Fibroblast of lung (primary cell): ENCODE results near the gene MSL3B.

ENCODE experiments used
- DNase-seq, 2 donors: peaks; one replicate each; pipeline versions ENCODE4 v3.0.0 to v3.0.0-alpha.2; 2010; ENCODE audit warnings: low read depth in 2 of 2
- H2AFZ ChIP-seq: 2 replicates; pipeline ENCODE4 v1.5.1; 2012; ENCODE audit warnings: low read length, control low read depth, inconsistent platforms
- H3K27ac ChIP-seq: 2 replicates; pipeline ENCODE4 v1.5.1; 2011; ENCODE audit warnings: low read length, control low read depth; ENCODE audit not compliant: insufficient read depth
- H3K27me3 ChIP-seq: 2 replicates; pipeline ENCODE4 v1.5.1; 2011; ENCODE audit warnings: mild to moderate bottlenecking, low read length; ENCODE audit not compliant: control insufficient read depth, insufficient read depth
- H3K36me3 ChIP-seq: 2 replicates; pipeline ENCODE4 v1.5.1; 2011; ENCODE audit warnings: low read length; ENCODE audit not compliant: control insufficient read depth, insufficient read depth
- H3K4me1 ChIP-seq: 2 replicates; pipeline ENCODE4 v1.5.1; 2011; ENCODE audit warnings: low read length; ENCODE audit not compliant: control insufficient read depth, insufficient read depth; ENCODE audit errors: extremely low read depth
- H3K4me2 ChIP-seq: 2 replicates; pipeline ENCODE4 v1.5.1; 2011; ENCODE audit warnings: low read length, control low read depth; ENCODE audit not compliant: insufficient read depth; ENCODE audit errors: extremely low read depth
- H3K4me3 ChIP-seq, 4 experiments: fragments of 200-600 bp in 1 of 4; sonication (generic) in 1 of 4; replicated peaks in 1 of 4; 2 replicates each; pipeline ENCODE4 v1.5.1; 2011 to 2016; ENCODE audit warnings: low read length in 4 of 4, low read depth in 3 of 4, mild to moderate bottlenecking in 3 of 4, control low read depth in 2 of 4, inconsistent platforms in 1 of 4, mixed read lengths in 1 of 4; ENCODE audit not compliant: insufficient read depth in 1 of 4; ENCODE audit errors: control extremely low read depth in 1 of 4
- H3K79me2 ChIP-seq: 2 replicates; pipeline ENCODE4 v1.5.1; 2012; ENCODE audit warnings: mild to moderate bottlenecking, low read length, inconsistent platforms; ENCODE audit not compliant: control insufficient read depth, insufficient read depth
- H3K9ac ChIP-seq: 2 replicates; pipeline ENCODE4 v1.5.1; 2011; ENCODE audit warnings: mild to moderate bottlenecking, low read length, control low read depth; ENCODE audit not compliant: insufficient read depth
- H3K9me3 ChIP-seq: 2 replicates; pipeline ENCODE4 v1.5.1; 2012; ENCODE audit warnings: low read depth, low read length; ENCODE audit not compliant: control insufficient read depth, insufficient read depth
- H4K20me1 ChIP-seq: 2 replicates; pipeline ENCODE4 v1.5.1; 2011; ENCODE audit warnings: low read length; ENCODE audit not compliant: control insufficient read depth, insufficient read depth; ENCODE audit errors: extremely low read depth
- CTCF ChIP-seq, 2 donors: IDR thresholded peaks in 1 of 2; conservative IDR thresholded peaks in 1 of 2; 1 replicate in 1 of 2; 2 replicates in 1 of 2; pipeline ENCODE4 v1.5.1; 2011 to 2012; ENCODE audit warnings: low read length in 2 of 2, control low read depth in 1 of 2, inconsistent platforms in 1 of 2, low read depth in 1 of 2, mild to moderate bottlenecking in 1 of 2
- EZH2 ChIP-seq: IDR thresholded peaks from 2 replicates; pipeline ENCODE4 v1.5.1; 2012; ENCODE audit warnings: low read length, control low read depth, mild to moderate bottlenecking; ENCODE audit errors: missing control alignments

MSL3B gene

GRCh38 chr2:233848276-233848675, 19.9 kb downstream of the MSL3B start:
- Histone ChIP-seq H2AFZ (no peak overlapping the region), H3K36me3 (peaks cover 17% of the 10 kb centered on the region), H3K79me2 (peaks cover 75% of the 10 kb centered on the region), H3K4me2 (no peak overlapping the region), H3K4me1 (peaks cover 3% of the 10 kb centered on the region), H3K9ac (no peak overlapping the region), H3K27ac (no peak overlapping the region), H3K27me3 (no peaks in the 10 kb centered on the region), H3K4me3 (no peak overlapping the region), H3K9me3 (no peaks in the 10 kb centered on the region), H4K20me1 (no peaks in the 10 kb centered on the region)
- no peak for DNase-seq
- TF ChIP-seq CTCF (conservative IDR thresholded peaks at IDR 0.05 in 1 of 2, IDR thresholded peaks at IDR 0.05 in 1 of 2; ENCODE audit: low read depth in 1 of 2, low read length in 2 of 2) (no peak), EZH2 (no peak)

- Histone ChIP-seq H3K4me2 (no peak overlapping the region), H2AFZ (no peak overlapping the region), H3K4me1 (peaks cover 3% of the 10 kb centered on the region), H3K36me3 (peaks cover 18% of the 10 kb centered on the region), H3K27me3 (no peaks in the 10 kb centered on the region), H3K4me3 (no peak overlapping the region), H4K20me1 (no peaks in the 10 kb centered on the region), H3K79me2 (peaks cover 72% of the 10 kb centered on the region), H3K9me3 (no peaks in the 10 kb centered on the region), H3K27ac (no peak overlapping the region), H3K9ac (no peak overlapping the region)
- TF ChIP-seq CTCF (conservative IDR thresholded peaks at IDR 0.05 in 1 of 2, IDR thresholded peaks at IDR 0.05 in 1 of 2; ENCODE audit: low read depth in 1 of 2, low read length in 2 of 2) (no peak), EZH2 (no peak)
- DNase-seq, result no peak
These were observed 20.8 kb downstream of the MSL3B start for GRCh38 chr2:233847248-233847898.

- Histone ChIP-seq H3K27me3 (no peaks in the 10 kb centered on the region), H3K79me2 (peaks cover 71% of the 10 kb centered on the region), H3K9me3 (no peaks in the 10 kb centered on the region), H4K20me1 (no peaks in the 10 kb centered on the region), H3K4me2 (no peak overlapping the region), H3K36me3 (peaks cover 18% of the 10 kb centered on the region), H2AFZ (no peak overlapping the region), H3K4me1 (no peaks in the 10 kb centered on the region), H3K9ac (no peak overlapping the region), H3K27ac (no peak overlapping the region), H3K4me3 (no peak overlapping the region)
- no peak for DNase-seq
- no peak for TF ChIP-seq CTCF (conservative IDR thresholded peaks at IDR 0.05 in 1 of 2, IDR thresholded peaks at IDR 0.05 in 1 of 2; ENCODE audit: low read depth in 1 of 2, low read length in 2 of 2)
- no peak for TF ChIP-seq EZH2
These were observed 21.6 kb downstream of the MSL3B start for GRCh38 chr2:233846387-233847247.
